ENCODE measurements around the gene DIS3L2. TPM values are rescaled to one million over a fixed set of nuclear protein-coding genes. Genes with fewer than 3 reads are reported as not detected.

Gene DIS3L2
- total and polyA plus RNA-seq, 2 of the 8 experiments (the other 6 are each of a cell fraction or from before 2014, with no cell fraction given) = 11.5 to 21.6 TPM

- TF ChIP-seq GABPA (IDR thresholded peaks at IDR 0.05; ENCODE audit: borderline replicate concordance, insufficient read depth, low read length) (no peak), SP4 (IDR thresholded peaks at IDR 0.05; ENCODE audit: low read length) (no peak), CREB1 (IDR thresholded peaks at IDR 0.05) (no peak), E2F6 (IDR thresholded peaks at IDR 0.05) (no peak), POU5F1 (IDR thresholded peaks at IDR 0.05; ENCODE audit: low read depth, low read length) (no peak), SP2 (IDR thresholded peaks at IDR 0.05; ENCODE audit: low read length) (no peak), ASH2L (IDR thresholded peaks at IDR 0.05; ENCODE audit: low read length) (no peak)
Observed at GRCh38 chr2:232111551-232111950, 150.0 kb downstream of the DIS3L2 start (continued).

All from H1 (cell line).